Dedifferentiated amniotic fluid mesenchymal stem cell (primary cell): ENCODE results near the gene CTIF.
A peak's percentile ranks its signal among the peaks of the same experiment; 100 is the strongest.
"Not testable (repeated sequence)": the region's sequence is repeated elsewhere in the genome, so short reads cannot be mapped to it uniquely, and the experiment has no call there.

ENCODE experiments used
- DNase-seq: peaks from one replicate; pipeline ENCODE4 v3.0.0-alpha.2; 2016; ENCODE audit errors: extremely low spot score

Gene CTIF

DNA sequence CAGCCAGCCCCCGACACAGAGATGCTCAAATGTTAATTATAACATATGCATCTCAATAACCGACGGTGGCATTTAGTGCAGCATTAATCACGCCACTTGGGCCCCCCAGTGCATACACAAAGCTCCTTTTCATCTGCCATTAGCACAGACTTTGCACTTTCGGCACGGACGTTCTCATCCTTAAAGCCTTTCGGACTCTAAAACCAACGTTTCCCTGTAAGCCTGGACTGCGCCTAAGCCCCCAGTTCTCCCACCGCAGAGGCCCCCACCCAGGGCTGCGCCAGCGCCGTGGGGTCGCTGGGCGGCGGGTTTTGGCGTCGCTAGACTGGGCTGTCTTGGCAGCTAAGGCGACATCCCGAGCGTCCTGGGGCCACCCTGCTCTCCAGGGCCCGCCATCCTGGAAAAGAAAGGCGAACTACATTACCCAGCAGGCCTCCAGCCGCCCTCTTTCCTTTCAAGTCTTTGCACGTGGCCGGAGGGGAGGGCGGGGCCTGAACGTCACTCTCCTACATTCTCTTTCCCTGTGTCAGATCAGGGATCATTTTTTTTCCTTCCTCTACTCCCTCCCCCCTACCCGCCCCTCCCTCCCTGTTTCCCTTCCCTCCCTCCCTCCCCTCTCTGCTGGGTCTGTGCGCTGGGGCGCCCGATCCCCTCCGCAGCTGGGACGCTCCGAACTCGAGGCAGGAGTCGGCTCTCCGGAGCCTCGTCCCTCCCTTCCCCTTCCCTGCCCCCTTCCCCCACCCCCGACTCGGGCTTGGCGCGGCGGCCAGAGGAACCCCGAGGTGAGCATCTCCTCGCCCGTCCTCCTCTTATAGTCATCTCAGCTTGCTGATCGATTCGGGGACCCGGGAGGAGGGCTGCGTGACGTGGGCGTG is at the start of gene CTIF:
CTIF (plus strand) TSS at position 501 of the 875 bp plus-strand sequence. CDS start 80,535 bp downstream, outside the sequence.
- peak; percentile 97 for DNase-seq

GRCh38 chr18:48490641-48491293 is 48.1 kb upstream of the CTIF start:
- no peak for DNase-seq

GRCh38 chr18:48492880-48493279 is 46.0 kb upstream of the CTIF start:
- no peak for DNase-seq

DNA sequence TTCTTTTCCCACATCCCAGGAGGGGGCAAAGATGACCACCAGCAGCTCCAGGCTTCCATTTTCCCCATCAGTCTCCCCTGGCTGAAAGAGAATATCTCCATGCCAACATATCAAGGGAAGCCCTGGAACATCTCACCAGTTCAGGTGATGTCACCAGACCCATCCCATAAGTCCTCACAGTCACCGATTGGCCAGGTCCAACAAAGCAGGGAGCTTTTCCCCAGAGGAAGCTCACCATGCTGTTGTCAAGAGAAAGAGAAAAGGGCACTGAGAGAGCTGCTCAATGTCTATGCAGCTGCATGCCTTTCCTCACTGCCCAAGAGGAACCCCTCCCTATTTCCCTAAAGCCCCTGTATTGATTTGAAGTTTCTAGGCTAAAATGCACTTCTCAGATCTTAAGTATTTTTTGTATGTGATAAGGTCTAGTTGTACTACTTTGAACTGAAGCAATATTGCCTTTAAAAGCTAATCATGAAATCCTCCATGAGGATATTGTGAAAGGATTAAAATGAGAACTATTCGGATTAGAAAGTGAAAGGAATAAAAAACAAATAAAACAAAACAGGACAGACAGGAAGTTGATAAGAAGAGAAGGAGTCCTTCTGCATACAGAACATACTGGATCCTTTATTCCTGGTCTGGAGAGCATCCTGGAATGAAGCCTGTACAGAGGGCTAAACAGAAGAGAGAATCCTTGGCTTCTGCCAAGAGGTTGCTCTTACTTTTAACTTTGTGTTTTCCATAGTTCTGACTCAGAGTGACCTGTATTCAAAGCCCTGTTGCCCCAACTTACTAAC is 45.2 kb upstream of the CTIF start:
- no peak for DNase-seq

DNA sequence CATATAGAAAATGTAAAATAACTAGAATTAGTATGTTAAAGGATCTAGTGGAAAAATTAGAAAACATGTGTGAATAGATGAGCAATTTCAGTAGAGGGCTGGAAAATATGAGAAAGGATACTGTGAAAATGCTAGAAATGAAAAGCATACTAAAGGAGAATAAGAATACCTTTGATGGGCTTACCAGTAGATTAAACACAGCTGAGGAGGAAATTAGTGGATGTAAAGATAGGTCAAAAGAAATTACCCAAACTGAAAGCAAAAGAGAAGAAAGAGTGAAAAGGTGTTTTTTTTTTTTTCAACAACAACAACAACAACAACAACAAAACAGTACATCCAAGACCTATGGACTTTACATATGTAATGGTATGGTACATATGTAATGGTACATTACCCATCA is 41.0 kb upstream of the CTIF start:
- no peak for DNase-seq

GRCh38 chr18:48500517-48500916 is 38.3 kb upstream of the CTIF start:
- DNase-seq: no peak

GRCh38 chr18:48502906-48503305 is 35.9 kb upstream of the CTIF start:
- no peak for DNase-seq

DNA sequence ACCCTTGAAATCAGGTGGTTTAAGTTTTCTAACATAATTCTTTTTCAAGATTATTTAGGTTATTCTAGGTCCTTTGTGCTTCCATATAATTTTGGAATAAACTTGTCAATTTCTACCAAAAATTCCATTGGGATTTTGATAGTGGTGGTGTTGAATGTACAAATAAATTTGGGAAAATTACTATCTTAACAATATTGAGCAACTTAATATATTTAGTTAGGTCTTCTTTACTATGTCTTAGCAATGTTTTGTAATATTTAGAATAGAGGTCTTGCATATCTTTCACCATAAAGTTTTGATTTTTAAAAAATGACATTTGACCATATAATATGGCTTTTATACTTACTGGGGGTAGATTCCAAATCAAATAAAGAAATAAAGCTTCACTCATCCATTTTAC is 34.0 kb upstream of the CTIF start:
- DNase-seq: no peak

DNA sequence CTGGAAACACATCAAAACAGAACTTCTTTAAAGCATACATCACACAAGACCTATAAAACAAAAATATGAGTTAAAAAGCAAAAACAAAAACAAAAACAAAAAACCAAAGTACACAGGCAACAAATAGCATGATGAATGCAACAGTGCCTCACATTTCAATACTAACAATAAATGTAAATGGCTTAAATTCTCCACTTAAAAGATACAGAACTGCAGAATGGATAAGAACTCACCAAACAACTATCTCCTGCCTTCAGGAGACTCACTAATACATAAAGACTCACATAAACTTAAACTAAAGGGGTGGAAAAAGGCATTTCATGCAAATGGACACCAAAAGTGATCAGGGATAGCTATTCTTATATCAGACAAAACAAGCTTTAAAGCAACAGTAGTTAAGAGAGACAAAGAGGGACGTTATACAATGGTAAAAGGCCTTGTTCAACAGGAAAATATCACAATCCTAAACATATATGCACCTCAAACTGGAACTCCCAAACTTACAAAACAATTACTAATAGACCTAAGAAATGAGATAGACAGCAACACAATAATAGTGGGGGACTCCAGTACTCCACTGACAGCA is 31.8 kb upstream of the CTIF start:
- not testable (repeated sequence) for DNase-seq

DNA sequence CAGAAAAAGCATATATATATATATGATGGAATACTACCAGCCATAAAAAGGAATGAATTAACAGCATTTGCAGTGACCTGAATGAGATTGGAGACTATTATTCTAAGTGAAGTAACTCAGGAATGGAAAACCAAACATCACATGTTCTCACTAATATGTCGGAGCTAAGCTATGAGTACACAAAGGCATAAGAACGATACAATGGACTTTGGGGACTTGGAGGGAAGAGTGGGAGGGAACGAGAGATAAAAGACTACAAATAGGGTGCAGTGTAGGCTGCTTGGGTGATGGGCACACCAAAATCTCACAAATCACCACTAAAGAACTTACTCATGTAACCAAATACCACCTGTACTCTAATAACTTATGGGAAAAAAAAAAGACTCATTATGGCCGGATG is 26.3 kb upstream of the CTIF start:
- not testable (repeated sequence) for DNase-seq

DNA sequence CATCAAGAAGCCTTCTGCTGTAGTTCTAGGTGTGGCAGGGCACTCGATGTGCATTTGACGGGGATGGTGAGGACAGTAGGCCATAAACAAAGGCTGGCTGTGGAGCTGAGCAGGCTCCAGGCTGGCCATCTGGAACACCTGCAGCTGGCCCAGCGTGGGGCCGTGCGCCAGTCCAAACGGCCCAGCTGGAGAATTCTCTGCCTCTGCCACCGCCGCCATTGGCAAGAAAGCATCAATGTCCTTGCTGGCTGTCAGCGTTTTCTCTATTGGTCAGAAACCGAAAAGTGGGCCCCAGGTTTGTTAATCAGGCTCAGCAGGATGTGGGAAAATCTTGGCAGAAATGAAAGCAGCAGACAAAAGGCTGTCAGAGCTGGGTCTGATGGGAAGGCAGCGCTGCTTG is 24.0 kb upstream of the CTIF start:
- DNase-seq: no peak

DNA sequence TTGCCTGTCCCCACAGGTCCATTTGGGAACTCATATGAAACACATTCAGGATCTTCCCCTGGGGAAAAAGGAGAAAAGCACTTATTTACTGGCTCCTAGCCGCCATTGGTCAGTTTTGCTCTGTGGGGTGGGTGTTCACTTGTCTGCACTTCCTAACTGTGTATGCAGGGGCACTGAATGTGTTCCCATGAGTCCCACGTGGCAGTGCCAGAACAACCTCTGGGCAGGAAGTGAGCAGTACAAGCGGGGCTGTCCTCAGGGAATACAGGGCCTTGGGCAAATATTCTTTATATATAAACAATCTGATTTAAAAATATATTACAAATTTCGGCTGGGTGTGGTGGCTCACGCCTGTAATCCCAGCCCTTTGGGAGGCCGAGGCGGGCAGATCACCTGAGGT is 21.8 kb upstream of the CTIF start:
- no peak for DNase-seq

- DNase-seq: no peak
Measured at GRCh38 chr18:48519431-48520100, 19.3 kb upstream of the CTIF start.

GRCh38 chr18:48521723-48522122 is 17.1 kb upstream of the CTIF start:
- no peak for DNase-seq

GRCh38 chr18:48525671-48526070 is 13.2 kb upstream of the CTIF start:
- no peak for DNase-seq

DNA sequence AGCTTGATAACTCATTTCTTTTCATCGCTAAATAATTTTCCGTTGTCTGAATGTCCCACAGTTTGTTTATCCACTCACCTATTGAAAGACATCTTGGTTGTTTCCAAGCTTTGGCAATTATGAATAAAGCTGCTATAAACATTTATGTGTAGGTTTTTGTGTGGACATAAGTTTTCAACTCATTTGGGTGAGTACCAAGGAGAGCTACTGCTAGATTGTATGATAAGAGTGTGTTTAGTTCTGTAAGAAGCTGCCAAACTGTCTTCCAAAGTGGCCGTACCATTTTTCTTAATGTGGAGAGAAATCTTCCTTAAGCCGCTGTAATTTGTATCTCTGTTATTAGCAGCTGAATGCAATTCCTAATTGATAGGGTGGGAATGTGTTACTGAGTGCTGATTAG is 11.4 kb upstream of the CTIF start:
- no peak for DNase-seq

DNA sequence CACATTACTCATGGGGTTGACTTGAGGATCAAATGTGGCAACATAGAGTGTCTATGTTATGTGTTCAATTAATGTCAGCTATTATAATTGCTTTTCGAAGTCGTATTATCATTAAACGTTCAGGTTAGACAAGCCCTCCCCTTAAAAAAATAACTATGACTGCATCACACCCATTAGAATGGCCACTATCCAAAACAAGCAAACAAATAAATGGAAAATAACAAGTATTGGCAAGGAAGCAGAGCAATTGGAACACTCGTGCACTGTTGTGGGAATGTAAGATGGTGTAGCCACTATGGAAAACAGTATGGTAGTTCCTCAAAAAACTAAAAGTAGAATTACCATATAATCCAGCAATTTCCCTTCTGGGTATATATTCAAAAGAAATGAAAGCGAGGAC is 10.0 kb upstream of the CTIF start:
- DNase-seq: no peak

GRCh38 chr18:48529796-48530195 is 9.0 kb upstream of the CTIF start:
- peak; percentile 82 for DNase-seq

- no peak for DNase-seq
Measured at GRCh38 chr18:48530399-48531081, 8.3 kb upstream of the CTIF start.

DNA sequence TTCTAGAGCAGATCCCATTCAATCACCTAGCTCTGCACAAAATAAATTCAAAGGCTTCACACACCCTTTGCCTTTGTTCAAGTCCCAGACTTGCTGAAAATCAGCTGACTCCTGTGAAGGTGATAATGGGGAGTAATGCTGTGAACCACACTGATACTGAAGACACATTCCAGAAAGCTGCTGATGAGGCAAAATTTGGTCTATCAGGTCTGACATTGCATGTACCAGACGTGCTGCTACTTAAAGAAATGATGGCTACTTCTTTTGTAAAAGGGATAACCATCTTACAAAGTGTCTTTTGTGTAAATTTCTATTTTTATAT is 7.8 kb upstream of the CTIF start:
- DNase-seq: no peak

DNA sequence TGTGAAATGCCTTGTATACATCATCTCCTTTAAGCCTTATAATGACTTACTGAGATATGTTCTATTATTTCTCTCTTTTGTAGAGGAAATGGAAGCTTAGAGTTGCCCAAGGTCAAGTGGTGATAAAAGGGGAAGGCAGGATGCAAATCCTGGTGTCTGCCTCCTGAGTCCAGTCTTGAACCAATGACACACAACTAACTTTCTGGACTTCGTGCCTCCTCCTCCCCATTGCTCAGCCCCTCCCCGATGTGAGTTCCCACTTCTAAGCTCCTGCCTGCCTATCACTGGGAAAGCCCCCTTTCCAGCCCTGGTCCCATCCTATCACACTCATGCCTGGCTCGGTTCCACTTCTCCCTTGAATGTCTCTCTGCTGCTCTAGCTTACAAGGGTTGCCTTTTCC is 6.9 kb upstream of the CTIF start:
- DNase-seq: no peak
